Fibroblast of lung (primary cell): ENCODE data around the gene SORBS1. TPM values are rescaled to one million over a fixed set of nuclear protein-coding genes. Genes with fewer than 3 reads are reported as not detected.

Source experiments
- DNase-seq, 2 donors: peaks; one replicate each; pipeline versions ENCODE4 v3.0.0 to v3.0.0-alpha.2; 2010; ENCODE audit warnings: low read depth in 2 of 2
- H2AFZ ChIP-seq: 2 replicates; pipeline ENCODE4 v1.5.1; 2012; ENCODE audit warnings: low read length, control low read depth, inconsistent platforms
- H3K27ac ChIP-seq: 2 replicates; pipeline ENCODE4 v1.5.1; 2011; ENCODE audit warnings: low read length, control low read depth; ENCODE audit not compliant: insufficient read depth
- H3K27me3 ChIP-seq: 2 replicates; pipeline ENCODE4 v1.5.1; 2011; ENCODE audit warnings: mild to moderate bottlenecking, low read length; ENCODE audit not compliant: control insufficient read depth, insufficient read depth
- H3K36me3 ChIP-seq: 2 replicates; pipeline ENCODE4 v1.5.1; 2011; ENCODE audit warnings: low read length; ENCODE audit not compliant: control insufficient read depth, insufficient read depth
- H3K4me1 ChIP-seq: 2 replicates; pipeline ENCODE4 v1.5.1; 2011; ENCODE audit warnings: low read length; ENCODE audit not compliant: control insufficient read depth, insufficient read depth; ENCODE audit errors: extremely low read depth
- H3K4me2 ChIP-seq: 2 replicates; pipeline ENCODE4 v1.5.1; 2011; ENCODE audit warnings: low read length, control low read depth; ENCODE audit not compliant: insufficient read depth; ENCODE audit errors: extremely low read depth
- H3K4me3 ChIP-seq, 4 experiments: fragments of 200-600 bp in 1 of 4; sonication (generic) in 1 of 4; replicated peaks in 1 of 4; 2 replicates each; pipeline ENCODE4 v1.5.1; 2011 to 2016; ENCODE audit warnings: low read length in 4 of 4, low read depth in 3 of 4, mild to moderate bottlenecking in 3 of 4, control low read depth in 2 of 4, inconsistent platforms in 1 of 4, mixed read lengths in 1 of 4; ENCODE audit not compliant: insufficient read depth in 1 of 4; ENCODE audit errors: control extremely low read depth in 1 of 4
- H3K79me2 ChIP-seq: 2 replicates; pipeline ENCODE4 v1.5.1; 2012; ENCODE audit warnings: mild to moderate bottlenecking, low read length, inconsistent platforms; ENCODE audit not compliant: control insufficient read depth, insufficient read depth
- H3K9ac ChIP-seq: 2 replicates; pipeline ENCODE4 v1.5.1; 2011; ENCODE audit warnings: mild to moderate bottlenecking, low read length, control low read depth; ENCODE audit not compliant: insufficient read depth
- H3K9me3 ChIP-seq: 2 replicates; pipeline ENCODE4 v1.5.1; 2012; ENCODE audit warnings: low read depth, low read length; ENCODE audit not compliant: control insufficient read depth, insufficient read depth
- H4K20me1 ChIP-seq: 2 replicates; pipeline ENCODE4 v1.5.1; 2011; ENCODE audit warnings: low read length; ENCODE audit not compliant: control insufficient read depth, insufficient read depth; ENCODE audit errors: extremely low read depth
- EZH2 ChIP-seq: IDR thresholded peaks from 2 replicates; pipeline ENCODE4 v1.5.1; 2012; ENCODE audit warnings: low read length, control low read depth, mild to moderate bottlenecking; ENCODE audit errors: missing control alignments
- polyA plus RNA-seq, 2 donors: library from polyadenylated mRNA; depleted of rRNA in 1 of 2; stranded (reverse) in 1 of 2; unstranded in 1 of 2; fragments of >200 nt; gene quantifications; 2 replicates each; pipeline ENCODE4 v1.2.1, GENCODE V29; 2011 to 2012; ENCODE audit warnings: missing spikeins in 1 of 2
- total RNA-seq: library from RNA; depleted of rRNA; stranded (reverse); fragments of >200 nt; gene quantifications from 2 replicates; pipeline ENCODE4 v1.2.1, GENCODE V29; 2014
- TF ChIP-seq, protein P1 (sequence below), 2 donors: IDR thresholded peaks in 1 of 2; conservative IDR thresholded peaks in 1 of 2; 1 replicate in 1 of 2; 2 replicates in 1 of 2; pipeline ENCODE4 v1.5.1; 2011 to 2012; ENCODE audit warnings: low read length in 2 of 2, control low read depth in 1 of 2, inconsistent platforms in 1 of 2, low read depth in 1 of 2, mild to moderate bottlenecking in 1 of 2

Gene SORBS1
- total and polyA plus RNA-seq, 2 donors (not counting 1 experiment from before 2014, with no cell fraction given): 0.33 to 0.50 TPM

DNA sequence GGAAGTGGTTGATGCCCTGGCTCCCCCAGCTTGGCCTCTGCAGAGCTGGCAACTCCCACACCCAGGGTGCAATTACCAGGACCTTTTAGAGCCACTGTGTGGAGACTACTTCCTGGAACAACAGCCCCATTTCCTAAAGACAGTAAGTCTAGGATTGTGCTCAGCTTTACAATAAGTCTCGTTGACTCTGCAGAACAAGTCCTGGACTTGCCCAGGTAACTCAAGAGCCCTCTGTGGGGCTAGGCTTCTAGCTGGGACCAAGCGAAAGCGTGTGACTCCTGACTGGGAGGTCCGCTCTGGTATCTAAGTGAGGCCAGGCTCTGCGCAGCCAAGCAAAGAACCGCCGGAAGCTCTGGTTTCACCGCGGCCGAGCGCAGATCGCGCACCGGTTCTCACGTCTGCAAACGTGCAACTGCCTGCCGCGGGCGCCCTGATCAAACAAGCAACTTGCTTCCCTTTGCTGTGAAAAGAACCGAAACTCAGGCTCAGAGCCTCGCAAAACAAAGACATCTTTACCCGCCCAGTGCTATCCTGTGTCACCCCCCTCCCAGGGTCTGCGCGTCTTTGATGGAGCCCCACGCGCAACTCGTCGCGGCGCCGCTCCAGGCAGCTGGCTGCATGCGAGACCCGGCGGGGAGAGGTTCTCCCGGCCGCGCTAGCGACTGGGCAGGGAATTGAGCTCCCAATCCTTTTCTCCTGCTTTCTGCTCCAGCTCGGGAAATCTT is 266.0 kb downstream of the SORBS1 start:
- peak overlapping the region; percentile 92 for H2AFZ ChIP-seq
- H3K79me2 ChIP-seq: peaks cover 2% of the 10 kb centered on the region
- H3K9me3 ChIP-seq: no peaks in the 10 kb centered on the region
- H3K36me3 ChIP-seq: no peaks in the 10 kb centered on the region
- no peak overlapping the region for H3K27ac ChIP-seq
- H3K4me1 ChIP-seq: peaks cover 5% of the 10 kb centered on the region
- no peaks in the 10 kb centered on the region for H4K20me1 ChIP-seq
- H3K4me2 ChIP-seq: peak overlapping the region; percentile 84
- H3K9ac ChIP-seq: peak overlapping the region; percentile 26
- peak; percentile 36 to 75 for DNase-seq
- H3K27me3 ChIP-seq: no peaks in the 10 kb centered on the region
- H3K4me3 ChIP-seq: peak overlapping the region; percentile 34 to 56 (median 42)
- TF ChIP-seq, protein P1, sequence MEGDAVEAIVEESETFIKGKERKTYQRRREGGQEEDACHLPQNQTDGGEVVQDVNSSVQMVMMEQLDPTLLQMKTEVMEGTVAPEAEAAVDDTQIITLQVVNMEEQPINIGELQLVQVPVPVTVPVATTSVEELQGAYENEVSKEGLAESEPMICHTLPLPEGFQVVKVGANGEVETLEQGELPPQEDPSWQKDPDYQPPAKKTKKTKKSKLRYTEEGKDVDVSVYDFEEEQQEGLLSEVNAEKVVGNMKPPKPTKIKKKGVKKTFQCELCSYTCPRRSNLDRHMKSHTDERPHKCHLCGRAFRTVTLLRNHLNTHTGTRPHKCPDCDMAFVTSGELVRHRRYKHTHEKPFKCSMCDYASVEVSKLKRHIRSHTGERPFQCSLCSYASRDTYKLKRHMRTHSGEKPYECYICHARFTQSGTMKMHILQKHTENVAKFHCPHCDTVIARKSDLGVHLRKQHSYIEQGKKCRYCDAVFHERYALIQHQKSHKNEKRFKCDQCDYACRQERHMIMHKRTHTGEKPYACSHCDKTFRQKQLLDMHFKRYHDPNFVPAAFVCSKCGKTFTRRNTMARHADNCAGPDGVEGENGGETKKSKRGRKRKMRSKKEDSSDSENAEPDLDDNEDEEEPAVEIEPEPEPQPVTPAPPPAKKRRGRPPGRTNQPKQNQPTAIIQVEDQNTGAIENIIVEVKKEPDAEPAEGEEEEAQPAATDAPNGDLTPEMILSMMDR (conservative IDR thresholded peaks at IDR 0.05 in 1 of 2, IDR thresholded peaks at IDR 0.05 in 1 of 2; ENCODE audit: low read depth in 1 of 2, low read length in 2 of 2): no peak
- TF ChIP-seq EZH2: no peak

DNA sequence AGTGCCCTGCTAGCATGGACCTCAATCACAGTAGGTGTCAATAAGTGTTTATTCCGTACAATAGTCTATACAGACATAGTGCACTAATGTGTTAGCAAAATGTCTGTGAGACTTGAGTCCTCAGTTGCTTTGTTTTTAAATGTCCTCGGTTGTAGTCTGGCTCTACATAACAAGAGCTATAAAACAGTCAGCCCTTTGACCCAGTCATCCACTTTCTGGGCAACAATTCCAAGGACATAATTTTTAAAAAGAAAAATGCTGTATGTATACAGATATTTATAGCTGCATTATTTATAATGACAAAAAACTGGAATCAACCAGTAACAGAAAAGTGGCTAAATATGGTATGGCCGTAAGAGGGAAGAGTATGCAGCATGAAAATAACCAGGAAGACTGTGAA is 267.5 kb downstream of the SORBS1 start:
- Histone ChIP-seq H2AFZ (no peak overlapping the region), H3K4me2 (no peak overlapping the region), H3K27ac (no peak overlapping the region), H3K79me2 (peaks cover 17% of the 10 kb centered on the region), H3K4me1 (peaks cover 5% of the 10 kb centered on the region), H3K4me3 (no peak overlapping the region), H3K9me3 (no peaks in the 10 kb centered on the region), H3K36me3 (no peaks in the 10 kb centered on the region), H4K20me1 (no peaks in the 10 kb centered on the region), H3K9ac (no peak overlapping the region), H3K27me3 (no peaks in the 10 kb centered on the region)
- TF ChIP-seq, protein P1 (conservative IDR thresholded peaks at IDR 0.05 in 1 of 2, IDR thresholded peaks at IDR 0.05 in 1 of 2; ENCODE audit: low read depth in 1 of 2, low read length in 2 of 2): no peak
- no peak for TF ChIP-seq EZH2
- DNase-seq: no peak

GRCh38 chr10:95291365-95292039 is 269.7 kb downstream of the SORBS1 start:
- H3K27me3 ChIP-seq: no peaks in the 10 kb centered on the region
- H3K27ac ChIP-seq: peak overlapping the region; percentile 59
- no peaks in the 10 kb centered on the region for H3K36me3 ChIP-seq
- H3K9me3 ChIP-seq: no peaks in the 10 kb centered on the region
- H3K79me2 ChIP-seq: peaks cover 37% of the 10 kb centered on the region
- H3K4me3 ChIP-seq: peak overlapping the region in 3 of 4 experiments; percentile 26 to 94 (median 35)
- H2AFZ ChIP-seq: peak overlapping the region; percentile 34
- peaks cover 16% of the 10 kb centered on the region for H3K4me1 ChIP-seq
- H4K20me1 ChIP-seq: no peaks in the 10 kb centered on the region
- no peak for TF ChIP-seq EZH2
- TF ChIP-seq, protein P1 (conservative IDR thresholded peaks at IDR 0.05 in 1 of 2, IDR thresholded peaks at IDR 0.05 in 1 of 2; ENCODE audit: low read depth in 1 of 2, low read length in 2 of 2): no peak
- peak overlapping the region; percentile 69 for H3K4me2 ChIP-seq
- DNase-seq: no peak
- H3K9ac ChIP-seq: peak overlapping the region; percentile 62
